ENCODE data around the gene IL1RN. TPM values are rescaled to one million over a fixed set of nuclear protein-coding genes. Genes with fewer than 3 reads are reported as not detected.

Gene IL1RN
- total and polyA plus RNA-seq, 2 donors (not counting 3 experiments of a cell fraction or from before 2014, with no cell fraction given) = not detected

GRCh38 chr2:113142290-113142689 lies 14.9 kb downstream of the IL1RN start:
- H2AFZ ChIP-seq (ENCODE audit: low read depth, low read length) = no peak overlapping the region
- H4K20me1 ChIP-seq (replicated peaks; ENCODE audit: control insufficient read depth, extremely low read depth, insufficient read depth, low read length) = no peaks in the 10 kb centered on the region
- ChIA-PET POLR2A (no interaction called here), CTCF (interaction anchor here (1.2 to 1.8 kb wide), 3 partner anchors 62 to 248 kb away, joined by 4 to 8 read pairs (median 7); no protein-coding TSS in a partner anchor)
- no peaks in the 10 kb centered on the region for H3K9me1 ChIP-seq (replicated peaks; ENCODE audit: control insufficient read depth, extremely low read depth, insufficient read depth, low read length)
- no TSS peak for BruUV-seq (replicated peaks)
- FAIRE-seq = no peak
- H3K27me3 ChIP-seq (ENCODE audit: control insufficient read depth in 2 of 2, insufficient read depth in 2 of 2, low read length in 2 of 2) = peaks cover 0 to 3% of the 10 kb centered on the region in 2 experiments
- dilution Hi-C loops (cut with MboI; ENCODE audit: extremely low pct_ligation_motif_present, low sequenced_read_pairs) = no loop called here
- no peaks in the 10 kb centered on the region for H3K79me2 ChIP-seq (ENCODE audit: control insufficient read depth, insufficient read depth, low read length)
- no peak overlapping the region for H3K9ac ChIP-seq (replicated peaks; ENCODE audit: extremely low read depth, insufficient read depth, low read length)
- intact Hi-C loops (cut with micrococcal nuclease) = loop anchor here (2.0 kb wide), 1 partner anchor 61 kb away; no protein-coding TSS in a partner anchor
- H3K9me3 ChIP-seq (replicated peaks; ENCODE audit: control insufficient read depth, insufficient read depth, low read length) = no peaks in the 10 kb centered on the region
- no peak for DNase-seq (ENCODE audit: low read depth, low spot score)
- no peak overlapping the region for H3K27ac ChIP-seq (ENCODE audit: insufficient read depth, low read depth, low read length)
- H3K4me3 ChIP-seq (replicated peaks in 1 of 3; ENCODE audit: insufficient read depth in 1 of 3, low read depth in 1 of 3, low read length in 3 of 3) = no peak overlapping the region
- H3K36me3 ChIP-seq (ENCODE audit: control insufficient read depth in 2 of 2, extremely low read depth in 1 of 2, insufficient read depth in 2 of 2, low read length in 2 of 2) = no peaks in the 10 kb centered on the region
- H3K4me2 ChIP-seq (ENCODE audit: insufficient read depth, low read length) = no peak overlapping the region
- no peaks in the 10 kb centered on the region for H3K4me1 ChIP-seq (ENCODE audit: control insufficient read depth, extremely low read depth, insufficient read depth, low read length)
- TF ChIP-seq MAX (IDR thresholded peaks at IDR 0.05; ENCODE audit: insufficient read depth, insufficient read length) (no peak), GATA2 (IDR thresholded peaks at IDR 0.05; ENCODE audit: insufficient read depth, insufficient read length, low read depth, low read length) (no peak), EZH2 (IDR thresholded peaks at IDR 0.05; ENCODE audit: borderline replicate concordance, low read depth, low read length, severe bottlenecking) (no peak), MYC (IDR thresholded peaks at IDR 0.05; ENCODE audit: low read depth, low read length) (no peak), POLR2AphosphoS5 (IDR thresholded peaks at IDR 0.05; ENCODE audit: insufficient read depth, low read depth, low read length) (no peak), POLR2A (IDR thresholded peaks at IDR 0.05; ENCODE audit: low read depth, low read length) (no peak), CTCF (IDR thresholded peaks at IDR 0.05; ENCODE audit: extremely low read depth in 1 of 2, insufficient read depth in 1 of 2, low read depth in 1 of 2, low read length in 2 of 2) (no peak), JUN (IDR thresholded peaks at IDR 0.05; ENCODE audit: borderline replicate concordance, insufficient read depth, insufficient read length, low read depth) (no peak), FOS (IDR thresholded peaks at IDR 0.05; ENCODE audit: borderline replicate concordance, insufficient read depth, low read length) (no peak)
